MM.1S (cell line): ENCODE data around the gene HECTD2.

Source experiments
- DNase-seq: peaks from one replicate; pipeline ENCODE4 v3.0.0-alpha.2; 2015
- H2AFZ ChIP-seq: fragments of 300-600 bp; sonication (generic); 2 replicates; pipeline ENCODE4 v1.6.0; 2016; ENCODE audit warnings: antibody characterized with exemption, low read length
- H3F3A ChIP-seq: fragments of 300-600 bp; sonication (generic); 2 replicates; pipeline ENCODE4 v1.6.1; 2016; ENCODE audit warnings: mild to moderate bottlenecking, antibody characterized with exemption, low read length, moderate library complexity, mixed read lengths; ENCODE audit not compliant: insufficient read depth
- H3K27ac ChIP-seq: fragments of 300-600 bp; sonication (generic); 2 replicates; pipeline ENCODE4 v1.5.1; 2016; ENCODE audit warnings: mild to moderate bottlenecking, low read length
- H3K27me3 ChIP-seq: fragments of 300-600 bp; sonication (generic); replicated peaks from 2 replicates; pipeline ENCODE4 v1.6.0; 2016; ENCODE audit warnings: low read length; ENCODE audit not compliant: insufficient read depth
- H3K36me3 ChIP-seq: fragments of 300-600 bp; sonication (generic); replicated peaks from 2 replicates; pipeline ENCODE4 v1.6.1; 2016; ENCODE audit warnings: mild to moderate bottlenecking, low read length, mixed read lengths; ENCODE audit not compliant: insufficient read depth
- H3K4me1 ChIP-seq: fragments of 300-600 bp; sonication (generic); 2 replicates; pipeline ENCODE4 v1.6.1; 2016; ENCODE audit warnings: low read length, mixed read lengths
- H3K4me2 ChIP-seq: fragments of 300-600 bp; sonication (generic); 2 replicates; pipeline ENCODE4 v1.6.0; 2016; ENCODE audit warnings: low read depth, low read length
- H3K4me3 ChIP-seq: fragments of 300-600 bp; sonication (generic); 2 replicates; pipeline ENCODE4 v1.5.1; 2016; ENCODE audit warnings: low read length, mixed read lengths
- H3K79me2 ChIP-seq: fragments of 300-600 bp; sonication (generic); 2 replicates; pipeline ENCODE4 v1.6.1; 2016; ENCODE audit warnings: mixed run types, low read length, mixed read lengths
- H3K9ac ChIP-seq: fragments of 300-600 bp; sonication (generic); 2 replicates; pipeline ENCODE4 v1.6.1; 2016; ENCODE audit warnings: low read length, mixed read lengths
- H3K9me2 ChIP-seq: fragments of 300-600 bp; sonication (generic); replicated peaks from 2 replicates; pipeline ENCODE4 v1.6.1; 2016; ENCODE audit warnings: mild to moderate bottlenecking, low read length, mixed read lengths; ENCODE audit not compliant: insufficient read depth
- H3K9me3 ChIP-seq: fragments of 300-600 bp; sonication (generic); replicated peaks from 2 replicates; pipeline ENCODE4 v1.6.1; 2016; ENCODE audit warnings: mild to moderate bottlenecking, low read length, mixed read lengths; ENCODE audit not compliant: insufficient read depth
- H4K20me1 ChIP-seq: fragments of 300-600 bp; sonication (generic); 2 replicates; pipeline ENCODE4 v1.6.1; 2016; ENCODE audit warnings: mild to moderate bottlenecking, low read length, moderate library complexity, mixed read lengths; ENCODE audit not compliant: insufficient read depth
- EZH2 ChIP-seq: fragments of 300-600 bp; sonication (generic); optimal IDR thresholded peaks from 2 replicates; pipeline ENCODE3; 2017; ENCODE audit warnings: low read depth, mild to moderate bottlenecking, antibody characterized with exemption, low read length, mixed read lengths
- EZH2phosphoT487 ChIP-seq: fragments of 300-600 bp; sonication (generic); IDR thresholded peaks from 2 replicates; pipeline ENCODE4 v1.6.1; 2018; ENCODE audit warnings: antibody characterized with exemption, low read length
- TF ChIP-seq, protein P1 (sequence below): fragments of 300-600 bp; sonication (generic); IDR thresholded peaks from 2 replicates; pipeline ENCODE4 v1.5.1; 2016; ENCODE audit warnings: antibody characterized with exemption, low read length, mixed read lengths

HECTD2 gene

DNA sequence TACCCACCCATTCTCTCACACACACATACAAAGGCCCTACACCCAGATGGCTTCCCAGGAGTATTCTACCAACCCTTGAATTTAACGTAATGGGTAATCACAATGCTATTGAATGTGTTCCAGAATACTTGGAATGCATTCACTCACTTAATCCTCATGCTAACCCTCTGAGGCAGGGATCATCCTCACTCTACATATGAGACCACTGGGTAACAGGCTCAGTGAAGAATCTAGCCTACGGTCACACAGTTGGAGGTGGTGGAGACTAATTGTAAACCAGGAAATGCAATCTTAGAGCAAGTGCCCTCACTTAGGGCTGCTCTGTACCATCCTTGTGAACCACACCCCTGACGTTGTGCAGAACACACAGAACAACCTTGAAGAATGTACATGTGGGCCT is 135.2 kb downstream of the HECTD2 start:
- no peaks in the 10 kb centered on the region for H4K20me1 ChIP-seq
- H3F3A ChIP-seq = no peaks in the 10 kb centered on the region
- no peaks in the 10 kb centered on the region for H3K27me3 ChIP-seq
- H3K4me1 ChIP-seq = no peaks in the 10 kb centered on the region
- H3K4me2 ChIP-seq = no peak overlapping the region
- no peak overlapping the region for H3K27ac ChIP-seq
- H3K9ac ChIP-seq = no peak overlapping the region
- no peak overlapping the region for H2AFZ ChIP-seq
- H3K36me3 ChIP-seq = no peaks in the 10 kb centered on the region
- no peaks in the 10 kb centered on the region for H3K9me3 ChIP-seq
- TF ChIP-seq, protein P1, sequence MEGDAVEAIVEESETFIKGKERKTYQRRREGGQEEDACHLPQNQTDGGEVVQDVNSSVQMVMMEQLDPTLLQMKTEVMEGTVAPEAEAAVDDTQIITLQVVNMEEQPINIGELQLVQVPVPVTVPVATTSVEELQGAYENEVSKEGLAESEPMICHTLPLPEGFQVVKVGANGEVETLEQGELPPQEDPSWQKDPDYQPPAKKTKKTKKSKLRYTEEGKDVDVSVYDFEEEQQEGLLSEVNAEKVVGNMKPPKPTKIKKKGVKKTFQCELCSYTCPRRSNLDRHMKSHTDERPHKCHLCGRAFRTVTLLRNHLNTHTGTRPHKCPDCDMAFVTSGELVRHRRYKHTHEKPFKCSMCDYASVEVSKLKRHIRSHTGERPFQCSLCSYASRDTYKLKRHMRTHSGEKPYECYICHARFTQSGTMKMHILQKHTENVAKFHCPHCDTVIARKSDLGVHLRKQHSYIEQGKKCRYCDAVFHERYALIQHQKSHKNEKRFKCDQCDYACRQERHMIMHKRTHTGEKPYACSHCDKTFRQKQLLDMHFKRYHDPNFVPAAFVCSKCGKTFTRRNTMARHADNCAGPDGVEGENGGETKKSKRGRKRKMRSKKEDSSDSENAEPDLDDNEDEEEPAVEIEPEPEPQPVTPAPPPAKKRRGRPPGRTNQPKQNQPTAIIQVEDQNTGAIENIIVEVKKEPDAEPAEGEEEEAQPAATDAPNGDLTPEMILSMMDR = no peak
- TF ChIP-seq EZH2 = no peak
- TF ChIP-seq EZH2phosphoT487 = no peak
- H3K79me2 ChIP-seq = no peaks in the 10 kb centered on the region
- no peaks in the 10 kb centered on the region for H3K9me2 ChIP-seq
- no peak overlapping the region for H3K4me3 ChIP-seq
- no peak for DNase-seq

- H3K4me1 ChIP-seq = no peaks in the 10 kb centered on the region
- DNase-seq = no peak
- no peak overlapping the region for H2AFZ ChIP-seq
- no peaks in the 10 kb centered on the region for H3K27me3 ChIP-seq
- no peak overlapping the region for H3K27ac ChIP-seq
- no peak overlapping the region for H3K9ac ChIP-seq
- no peaks in the 10 kb centered on the region for H3K36me3 ChIP-seq
- no peak overlapping the region for H3K4me3 ChIP-seq
- no peaks in the 10 kb centered on the region for H4K20me1 ChIP-seq
- no peak overlapping the region for H3K4me2 ChIP-seq
- no peaks in the 10 kb centered on the region for H3F3A ChIP-seq
- H3K9me2 ChIP-seq = no peaks in the 10 kb centered on the region
- TF ChIP-seq EZH2phosphoT487 = no peak
- H3K79me2 ChIP-seq = no peaks in the 10 kb centered on the region
- H3K9me3 ChIP-seq = no peaks in the 10 kb centered on the region
Observed at GRCh38 chr10:91545838-91546237, 135.7 kb downstream of the HECTD2 start.

DNA sequence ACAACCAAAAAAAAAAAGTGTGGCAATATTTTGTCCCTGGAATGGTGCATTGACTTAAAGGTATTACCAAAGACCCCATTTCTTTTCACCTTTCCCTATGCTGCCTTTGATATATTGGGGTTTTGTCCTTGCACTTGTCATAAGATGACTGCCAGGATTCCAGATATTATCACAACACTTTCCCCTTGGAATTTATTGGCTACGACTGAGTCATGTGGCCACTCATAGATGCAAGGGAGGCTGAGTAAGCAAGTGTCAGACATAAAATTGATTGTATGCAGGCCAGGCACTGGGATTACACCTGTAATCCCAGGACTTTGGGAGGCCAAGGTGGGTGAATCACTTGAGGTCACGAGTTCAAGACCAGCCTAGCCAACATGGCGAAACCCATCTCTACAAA is 139.1 kb downstream of the HECTD2 start:
- Histone ChIP-seq H3K9ac (no peak overlapping the region), H3F3A (no peaks in the 10 kb centered on the region), H3K27ac (no peak overlapping the region), H4K20me1 (no peaks in the 10 kb centered on the region), H3K27me3 (no peaks in the 10 kb centered on the region), H3K9me3 (no peaks in the 10 kb centered on the region), H3K4me3 (no peak overlapping the region), H2AFZ (no peak overlapping the region), H3K4me2 (no peak overlapping the region), H3K36me3 (no peaks in the 10 kb centered on the region), H3K9me2 (no peaks in the 10 kb centered on the region), H3K4me1 (no peaks in the 10 kb centered on the region), H3K79me2 (no peaks in the 10 kb centered on the region)
- no peak for DNase-seq
- TF ChIP-seq, protein P1 = no peak
- TF ChIP-seq EZH2phosphoT487 (no peak), EZH2 (no peak)

DNA sequence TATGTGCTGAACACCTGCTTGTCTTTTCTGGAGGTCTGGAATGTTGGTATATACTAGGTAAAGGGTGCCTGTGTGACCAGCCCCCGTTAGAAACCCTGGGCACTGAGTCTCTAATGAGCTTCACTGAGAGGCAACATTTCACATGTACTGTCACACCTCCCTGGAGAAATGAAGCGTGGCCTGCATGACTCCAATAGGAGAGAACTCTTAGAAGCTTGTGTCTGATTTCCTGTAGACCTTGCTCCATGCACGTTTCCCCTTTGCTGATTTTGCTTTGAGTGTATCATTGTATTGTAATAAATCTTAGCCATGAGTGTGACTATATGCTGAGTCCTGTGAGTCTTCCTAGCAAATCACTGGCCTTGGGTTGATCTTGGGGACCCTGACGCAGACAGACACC is 139.9 kb downstream of the HECTD2 start:
- Histone ChIP-seq H3K27me3 (no peaks in the 10 kb centered on the region), H3K4me3 (no peak overlapping the region), H2AFZ (no peak overlapping the region), H3K36me3 (no peaks in the 10 kb centered on the region), H3K9me2 (no peaks in the 10 kb centered on the region), H3K9ac (no peak overlapping the region), H3K79me2 (no peaks in the 10 kb centered on the region), H4K20me1 (no peaks in the 10 kb centered on the region), H3K27ac (no peak overlapping the region), H3K4me2 (no peak overlapping the region), H3K4me1 (no peaks in the 10 kb centered on the region), H3K9me3 (no peaks in the 10 kb centered on the region), H3F3A (no peaks in the 10 kb centered on the region)
- DNase-seq = no peak
- TF ChIP-seq EZH2 = no peak
- no peak for TF ChIP-seq EZH2phosphoT487
- TF ChIP-seq, protein P1 = no peak
